ENCODE results near the gene RPS6KL1.

DNA sequence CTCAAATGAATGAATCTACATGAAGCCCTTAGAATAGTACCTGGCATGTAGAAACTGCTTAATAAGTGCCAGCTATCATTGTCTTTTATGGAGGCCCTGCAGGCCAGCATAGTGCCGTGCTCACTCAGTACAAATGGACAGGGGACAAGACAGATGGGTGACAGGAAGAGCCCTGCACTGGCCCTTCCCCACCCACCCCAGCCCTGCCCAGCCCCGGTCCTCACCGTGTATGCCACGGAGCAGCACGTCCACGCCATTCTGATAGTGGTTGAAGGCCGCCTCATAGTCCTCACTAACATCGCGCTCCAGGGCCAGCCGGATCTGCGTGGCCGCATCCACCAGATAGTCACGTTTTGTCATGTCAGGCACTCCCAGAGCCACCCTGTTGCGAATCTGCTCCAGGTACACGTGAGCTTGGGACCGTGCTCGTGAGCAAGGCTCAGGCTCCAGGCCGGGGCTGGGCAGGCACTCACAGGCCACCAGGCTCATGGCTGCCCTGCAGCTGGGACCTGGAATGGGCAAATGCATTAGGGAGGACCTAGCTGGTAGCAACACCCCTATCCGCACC, 1.9 kb downstream of the RPS6KL1 start:
- TF ChIP-seq POLR2A (IDR thresholded peaks at IDR 0.05; ENCODE audit: low read depth, low read length) (no peak), POLR2AphosphoS5 (IDR thresholded peaks at IDR 0.05; ENCODE audit: low read depth, low read length) (no peak)

All from GM12892 (cell line).